CD4-positive, alpha-beta memory T cell (primary cell): Measurements from ENCODE around the gene ETV6. TPM values are rescaled to one million over a fixed set of nuclear protein-coding genes. Genes with fewer than 3 reads are reported as not detected.

Source experiments
- CTCF ChIA-PET: fragments of 350-600 bp; sonication (Branson Sonifier 250); formaldehyde crosslinking; loops from one replicate; lab custom pipeline; 2021; ENCODE audit warnings: inconsistent platforms; ENCODE audit not compliant: partially characterized antibody; lab: Charles Lee
- POLR2A ChIA-PET: fragments of 350-600 bp; sonication (Branson Sonifier 250); formaldehyde crosslinking; loops from one replicate; lab custom pipeline; 2021; ENCODE audit not compliant: partially characterized antibody; lab: Charles Lee
- DNase-seq, 5 donors: peaks; one replicate each; pipeline versions ENCODE4 v3.0.0 to v3.0.0-alpha.2; 2020 to 2022; ENCODE audit warnings: mixed read lengths in 1 of 5
- H3K27ac ChIP-seq: one replicate; pipeline ENCODE4 v1.7.0; 2013; ENCODE audit warnings: low read depth, low read length
- H3K27me3 ChIP-seq: 2 replicates; pipeline ENCODE4 v1.7.0; 2013; ENCODE audit warnings: mild to moderate bottlenecking, low read length, moderate library complexity; ENCODE audit not compliant: insufficient read depth
- H3K36me3 ChIP-seq: 2 replicates; pipeline ENCODE4 v1.7.0; 2013; ENCODE audit warnings: mild to moderate bottlenecking, low read length, moderate library complexity; ENCODE audit not compliant: insufficient read depth
- H3K4me1 ChIP-seq: 2 replicates; pipeline ENCODE4 v1.7.0; 2013; ENCODE audit warnings: mild to moderate bottlenecking, low read length, moderate library complexity; ENCODE audit not compliant: insufficient read depth
- H3K4me3 ChIP-seq, 2 donors: one replicate each; pipeline ENCODE4 v1.7.0; 2013; ENCODE audit warnings: low read length in 2 of 2, mild to moderate bottlenecking in 1 of 2
- H3K9me3 ChIP-seq, 2 donors: one replicate each; pipeline ENCODE4 v1.7.0; 2013; ENCODE audit warnings: low read length in 2 of 2, control low read depth in 1 of 2; ENCODE audit not compliant: control insufficient read depth in 1 of 2
- H3K27ac Mint-ChIP-seq, 7 donors: one replicate each; pipeline ENCODE4 v1.8.0; 2020 to 2021; ENCODE audit warnings: mixed read lengths in 7 of 7, mild to moderate bottlenecking in 6 of 7, inconsistent platforms in 3 of 7, moderate library complexity in 3 of 7
- H3K27me3 Mint-ChIP-seq, 2 donors: one replicate each; pipeline ENCODE4 v1.8.0; 2020 to 2021; ENCODE audit warnings: mixed read lengths in 2 of 2
- H3K36me3 Mint-ChIP-seq, 2 donors: one replicate each; pipeline ENCODE4 v1.8.0; 2020 to 2021; ENCODE audit warnings: mixed read lengths in 2 of 2, inconsistent platforms in 1 of 2, mild to moderate bottlenecking in 1 of 2
- H3K4me1 Mint-ChIP-seq, 4 donors: one replicate each; pipeline ENCODE4 v1.8.0; 2020 to 2021; ENCODE audit warnings: mixed read lengths in 4 of 4, mild to moderate bottlenecking in 1 of 4
- H3K4me3 Mint-ChIP-seq, 8 donors: one replicate each; pipeline ENCODE4 v1.8.0; 2020 to 2021; ENCODE audit warnings: mixed read lengths in 8 of 8, mild to moderate bottlenecking in 7 of 8, moderate library complexity in 6 of 8, inconsistent platforms in 3 of 8
- H3K9me3 Mint-ChIP-seq, 8 donors: one replicate each; pipeline ENCODE4 v1.8.0; 2020 to 2021; ENCODE audit warnings: mixed read lengths in 8 of 8, mild to moderate bottlenecking in 5 of 8, inconsistent platforms in 3 of 8, moderate library complexity in 1 of 8
- intact Hi-C: fragments of 100-400 bp; cut with micrococcal nuclease; formaldehyde crosslinking; loops from one replicate; pipeline ENCODE4 v1.15.1; 2023
- polyA plus RNA-seq, 2 donors: library from polyadenylated mRNA; unstranded; fragments of 300-500 nt; fragmentation: Illumina TruSeq; gene quantifications; one replicate each; pipeline ENCODE4 v1.2.3, GENCODE V29; 2021
- total RNA-seq, 2 experiments: library from RNA; stranded (reverse); gene quantifications; one replicate each; pipeline ENCODE4 v1.2.3, GENCODE V29; 2021

The ETV6 gene
- total and polyA plus RNA-seq, 4 experiments from 2014 or later = 3.3 to 43.9 (median 25.7) TPM

- H3K4me3 Mint-ChIP-seq = no peak overlapping the region
- Histone ChIP-seq H3K27ac (no peak overlapping the region), H3K9me3 (no peaks in the 10 kb centered on the region), H3K27me3 (no peaks in the 10 kb centered on the region), H3K36me3 (no peaks in the 10 kb centered on the region), H3K4me1 (peaks cover 13% of the 10 kb centered on the region), H3K4me3 (no peak overlapping the region)
- peaks cover 40 to 71% (median 51%) of the 10 kb centered on the region in 4 donors for H3K4me1 Mint-ChIP-seq
- intact Hi-C loops = no loop called here
- peaks cover 4 to 31% of the 10 kb centered on the region in 2 donors for H3K36me3 Mint-ChIP-seq
- CTCF ChIA-PET = no interaction called here
- POLR2A ChIA-PET = no interaction called here
- no peak overlapping the region for H3K27ac Mint-ChIP-seq
- H3K27me3 Mint-ChIP-seq = no peaks in the 10 kb centered on the region
- no peak for DNase-seq
- no peaks in the 10 kb centered on the region for H3K9me3 Mint-ChIP-seq
These were observed 46.6 kb downstream of the ETV6 start for GRCh38 chr12:11696084-11696483.

- H3K27ac ChIP-seq = no peak overlapping the region
- Mint-ChIP-seq H3K36me3 (peaks cover 4 to 28% of the 10 kb centered on the region in 2 donors), H3K4me3 (no peak overlapping the region), H3K4me1 (peaks cover 40 to 71% (median 51%) of the 10 kb centered on the region in 4 donors), H3K9me3 (no peaks in the 10 kb centered on the region), H3K27ac (peak overlapping the region in 1 of 7 donors; percentile 60), H3K27me3 (no peaks in the 10 kb centered on the region)
- DNase-seq = no peak
- POLR2A ChIA-PET = no interaction called here
- no peak overlapping the region for H3K4me3 ChIP-seq
- peaks cover 13% of the 10 kb centered on the region for H3K4me1 ChIP-seq
- intact Hi-C loops = no loop called here
- H3K27me3 ChIP-seq = no peaks in the 10 kb centered on the region
- no peaks in the 10 kb centered on the region for H3K36me3 ChIP-seq
- H3K9me3 ChIP-seq = no peaks in the 10 kb centered on the region
- CTCF ChIA-PET = no interaction called here
These were observed 47.7 kb downstream of the ETV6 start for GRCh38 chr12:11697131-11697530.

GRCh38 chr12:11697670-11698387, 48.4 kb downstream of the ETV6 start:
- CTCF ChIA-PET = no interaction called here
- no peaks in the 10 kb centered on the region for H3K36me3 ChIP-seq
- Mint-ChIP-seq H3K9me3 (no peaks in the 10 kb centered on the region), H3K27me3 (no peaks in the 10 kb centered on the region), H3K4me1 (peaks cover 38 to 72% (median 52%) of the 10 kb centered on the region in 4 donors), H3K4me3 (no peak overlapping the region), H3K27ac (peak overlapping the region in 2 of 7 donors; percentile 14 to 60), H3K36me3 (peaks cover 4 to 28% of the 10 kb centered on the region in 2 donors)
- intact Hi-C loops = no loop called here
- no peak for DNase-seq
- POLR2A ChIA-PET = interaction anchor here (0.5 kb wide), 1 partner anchor 313 kb away, joined by 3 read pairs; no protein-coding TSS in a partner anchor
- peaks cover 13% of the 10 kb centered on the region for H3K4me1 ChIP-seq
- H3K9me3 ChIP-seq = no peaks in the 10 kb centered on the region
- H3K27me3 ChIP-seq = no peaks in the 10 kb centered on the region
- H3K4me3 ChIP-seq = no peak overlapping the region
- no peak overlapping the region for H3K27ac ChIP-seq

- H3K4me1 Mint-ChIP-seq = peaks cover 34 to 66% (median 55%) of the 10 kb centered on the region in 4 donors
These were observed 49.3 kb downstream of the ETV6 start for GRCh38 chr12:11698729-11699128.

GRCh38 chr12:11701433-11701832, 52.0 kb downstream of the ETV6 start:
- H3K4me3 ChIP-seq = no peak overlapping the region
- Mint-ChIP-seq H3K27ac (peak overlapping the region in 3 of 7 donors; percentile 2 to 80 (median 43)), H3K27me3 (no peaks in the 10 kb centered on the region), H3K4me3 (no peak overlapping the region), H3K36me3 (peaks cover 7 to 11% of the 10 kb centered on the region in 2 donors), H3K9me3 (no peaks in the 10 kb centered on the region), H3K4me1 (peaks cover 32 to 70% (median 53%) of the 10 kb centered on the region in 4 donors)
- intact Hi-C loops = no loop called here
- H3K4me1 ChIP-seq = peaks cover 13% of the 10 kb centered on the region
- DNase-seq = no peak
- H3K36me3 ChIP-seq = no peaks in the 10 kb centered on the region
- no peaks in the 10 kb centered on the region for H3K27me3 ChIP-seq
- ChIA-PET CTCF (no interaction called here), POLR2A (no interaction called here)
- no peak overlapping the region for H3K27ac ChIP-seq
- H3K9me3 ChIP-seq = no peaks in the 10 kb centered on the region

More at GRCh38 chr12:11698729-11699128, 49.3 kb downstream of the ETV6 start:
- no peak overlapping the region for H3K4me3 ChIP-seq
- no peak overlapping the region for H3K4me3 Mint-ChIP-seq
- H3K27ac Mint-ChIP-seq = peak overlapping the region in 1 of 7 donors; percentile 18
- ChIA-PET CTCF (no interaction called here), POLR2A (no interaction called here)
- H3K9me3 Mint-ChIP-seq = no peaks in the 10 kb centered on the region
- no peak for DNase-seq
- peaks cover 13% of the 10 kb centered on the region for H3K4me1 ChIP-seq
- H3K36me3 Mint-ChIP-seq = peaks cover 4 to 22% of the 10 kb centered on the region in 2 donors
- no peaks in the 10 kb centered on the region for H3K27me3 ChIP-seq
- H3K27me3 Mint-ChIP-seq = no peaks in the 10 kb centered on the region
- no peaks in the 10 kb centered on the region for H3K36me3 ChIP-seq
- intact Hi-C loops = no loop called here
- no peak overlapping the region for H3K27ac ChIP-seq
- no peaks in the 10 kb centered on the region for H3K9me3 ChIP-seq

GRCh38 chr12:11702959-11703358, 53.5 kb downstream of the ETV6 start:
- Histone ChIP-seq H3K27ac (no peak overlapping the region), H3K4me1 (peaks cover 5% of the 10 kb centered on the region), H3K36me3 (no peaks in the 10 kb centered on the region), H3K9me3 (no peaks in the 10 kb centered on the region), H3K27me3 (no peaks in the 10 kb centered on the region), H3K4me3 (no peak overlapping the region)
- Mint-ChIP-seq H3K36me3 (peaks cover 5 to 10% of the 10 kb centered on the region in 2 donors), H3K4me1 (peaks cover 34 to 73% (median 52%) of the 10 kb centered on the region in 4 donors), H3K27ac (peak overlapping the region in 2 of 7 donors; percentile 19 to 27), H3K9me3 (no peaks in the 10 kb centered on the region), H3K4me3 (no peak overlapping the region), H3K27me3 (no peaks in the 10 kb centered on the region)
- POLR2A ChIA-PET = no interaction called here
- CTCF ChIA-PET = no interaction called here
- no peak for DNase-seq
- intact Hi-C loops = no loop called here

GRCh38 chr12:11703378-11703777, 53.9 kb downstream of the ETV6 start:
- intact Hi-C loops = no loop called here
- H3K36me3 Mint-ChIP-seq = peaks cover 5 to 7% of the 10 kb centered on the region in 2 donors
- CTCF ChIA-PET = no interaction called here
- POLR2A ChIA-PET = no interaction called here
- Histone ChIP-seq H3K4me1 (peaks cover 1% of the 10 kb centered on the region), H3K27ac (no peak overlapping the region), H3K36me3 (no peaks in the 10 kb centered on the region), H3K9me3 (no peaks in the 10 kb centered on the region), H3K4me3 (no peak overlapping the region), H3K27me3 (no peaks in the 10 kb centered on the region)
- DNase-seq = no peak
- no peaks in the 10 kb centered on the region for H3K27me3 Mint-ChIP-seq
- no peaks in the 10 kb centered on the region for H3K9me3 Mint-ChIP-seq
- no peak overlapping the region for H3K4me3 Mint-ChIP-seq
- H3K27ac Mint-ChIP-seq = no peak overlapping the region
- H3K4me1 Mint-ChIP-seq = peaks cover 32 to 73% (median 52%) of the 10 kb centered on the region in 4 donors
